WERI-Rb-1 (cell line): ENCODE results near the gene EGFR.

Experiments used
- DNase-seq: peaks from one replicate; pipeline ENCODE4 v3.0.0-alpha.2; 2020
- H3K27ac ChIP-seq: fragments of 250-450 bp; sonication (Bioruptor Pico); 2 replicates; pipeline ENCODE4 v1.5.1; 2020; ENCODE audit warnings: mild to moderate bottlenecking, moderate library complexity
- H3K27me3 ChIP-seq: fragments of 250-450 bp; sonication (Bioruptor Pico); 2 replicates; pipeline ENCODE4 v1.5.1; 2021; ENCODE audit warnings: mild to moderate bottlenecking, low read depth, moderate library complexity; ENCODE audit not compliant: insufficient read depth, severe bottlenecking
- H3K36me3 ChIP-seq: fragments of 250-450 bp; sonication (Bioruptor Pico); 2 replicates; pipeline ENCODE4 v1.5.1; 2020; ENCODE audit warnings: mild to moderate bottlenecking, moderate library complexity
- H3K4me3 ChIP-seq: 2 replicates; pipeline ENCODE4 v1.5.1; 2011; ENCODE audit warnings: low read depth, mild to moderate bottlenecking, control low read depth, low read length
- H3K9me3 ChIP-seq: fragments of 250-450 bp; sonication (Bioruptor Pico); 2 replicates; pipeline ENCODE4 v1.5.1; 2021; ENCODE audit warnings: mild to moderate bottlenecking, moderate library complexity; ENCODE audit not compliant: severe bottlenecking
- CTCF ChIP-seq: IDR thresholded peaks from 2 replicates; pipeline ENCODE4 v1.5.1; 2011; ENCODE audit warnings: low read depth, mild to moderate bottlenecking, control low read depth, inconsistent platforms, low read length

The EGFR gene

GRCh38 chr7:55202150-55202913 lies 183.5 kb downstream of the EGFR start:
- no peak for TF ChIP-seq CTCF
- H3K27ac ChIP-seq, result no peak overlapping the region
- H3K9me3 ChIP-seq, result no peaks in the 10 kb centered on the region
- no peaks in the 10 kb centered on the region for H3K27me3 ChIP-seq
- H3K4me3 ChIP-seq, result no peak overlapping the region
- no peaks in the 10 kb centered on the region for H3K36me3 ChIP-seq
- no peak for DNase-seq

- Histone ChIP-seq H3K27ac (no peak overlapping the region), H3K36me3 (no peaks in the 10 kb centered on the region), H3K27me3 (no peaks in the 10 kb centered on the region), H3K4me3 (no peak overlapping the region), H3K9me3 (no peaks in the 10 kb centered on the region)
- no peak for DNase-seq
- TF ChIP-seq CTCF, result no peak
Observed at GRCh38 chr7:55203300-55203699, 184.5 kb downstream of the EGFR start.

GRCh38 chr7:55205124-55205955 lies 186.5 kb downstream of the EGFR start:
- Histone ChIP-seq H3K9me3 (no peaks in the 10 kb centered on the region), H3K27ac (no peak overlapping the region), H3K4me3 (no peak overlapping the region), H3K27me3 (no peaks in the 10 kb centered on the region), H3K36me3 (no peaks in the 10 kb centered on the region)
- DNase-seq, result no peak
- TF ChIP-seq CTCF, result no peak

DNA sequence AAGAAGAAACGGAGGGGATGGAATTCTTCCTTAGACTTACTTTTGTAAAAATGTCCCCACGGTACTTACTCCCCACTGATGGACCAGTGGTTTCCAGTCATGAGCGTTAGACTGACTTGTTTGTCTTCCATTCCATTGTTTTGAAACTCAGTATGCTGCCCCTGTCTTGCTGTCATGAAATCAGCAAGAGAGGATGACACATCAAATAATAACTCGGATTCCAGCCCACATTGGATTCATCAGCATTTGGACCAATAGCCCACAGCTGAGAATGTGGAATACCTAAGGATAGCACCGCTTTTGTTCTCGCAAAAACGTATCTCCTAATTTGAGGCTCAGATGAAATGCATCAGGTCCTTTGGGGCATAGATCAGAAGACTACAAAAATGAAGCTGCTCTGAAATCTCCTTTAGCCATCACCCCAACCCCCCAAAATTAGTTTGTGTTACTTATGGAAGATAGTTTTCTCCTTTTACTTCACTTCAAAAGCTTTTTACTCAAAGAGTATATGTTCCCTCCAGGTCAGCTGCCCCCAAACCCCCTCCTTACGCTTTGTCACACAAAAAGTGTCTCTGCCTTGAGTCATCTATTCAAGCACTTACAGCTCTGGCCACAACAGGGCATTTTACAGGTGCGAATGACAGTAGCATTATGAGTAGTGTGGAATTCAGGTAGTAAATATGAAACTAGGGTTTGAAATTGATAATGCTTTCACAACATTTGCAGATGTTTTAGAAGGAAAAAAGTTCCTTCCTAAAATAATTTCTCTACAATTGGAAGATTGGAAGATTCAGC lies 187.6 kb downstream of the EGFR start:
- no peaks in the 10 kb centered on the region for H3K36me3 ChIP-seq

More for the DNA sequence above, 187.6 kb downstream of the EGFR start:
- TF ChIP-seq CTCF, result no peak
- DNase-seq, result no peak
- no peaks in the 10 kb centered on the region for H3K27me3 ChIP-seq
- no peak overlapping the region for H3K4me3 ChIP-seq
- H3K27ac ChIP-seq, result no peak overlapping the region
- no peaks in the 10 kb centered on the region for H3K9me3 ChIP-seq
